ENCODE data around the gene PRLR.
A peak's percentile ranks its signal among the peaks of the same experiment; 100 is the strongest.

PRLR gene

GRCh38 chr5:35152733-35153132 lies 77.6 kb downstream of the PRLR start:
- no peak for DNase-seq
- Histone ChIP-seq H2BK120ac (ENCODE audit: low read depth, low read length) (no peak overlapping the region), H2BK5ac (ENCODE audit: low read depth, low read length, poor library complexity, severe bottlenecking) (no peak overlapping the region), H2BK15ac (ENCODE audit: low read depth, poor library complexity, severe bottlenecking) (no peak overlapping the region), H3K79me1 (replicated peaks; ENCODE audit: low read length, poor library complexity, severe bottlenecking) (no peaks in the 10 kb centered on the region), H3K27ac (ENCODE audit: low read length, poor library complexity, severe bottlenecking) (no peak overlapping the region), H3K14ac (ENCODE audit: low read length in 2 of 2) (no peak overlapping the region), H3K27me3 (ENCODE audit: control insufficient read depth in 1 of 2, insufficient read depth in 1 of 2, low read length in 2 of 2) (no peaks in the 10 kb centered on the region), H3K4ac (ENCODE audit: low read depth in 1 of 2, low read length in 2 of 2) (no peak overlapping the region), H2AFZ (ENCODE audit: low read depth, low read length) (no peak overlapping the region), H3K4me3 (ENCODE audit: insufficient read depth in 1 of 2, low read depth in 1 of 2, low read length in 2 of 2) (no peak overlapping the region), H3K4me1 (ENCODE audit: control insufficient read depth, insufficient read depth, low read depth, low read length) (no peaks in the 10 kb centered on the region), H2AK5ac (ENCODE audit: low read length, severe bottlenecking) (no peak overlapping the region), H3K4me2 (ENCODE audit: low read length, poor library complexity, severe bottlenecking) (no peak overlapping the region), H4K8ac (ENCODE audit: low read length) (no peak overlapping the region), H3K9ac (ENCODE audit: low read length) (no peak overlapping the region), H3K36me3 (ENCODE audit: control insufficient read depth in 1 of 2, insufficient read depth in 2 of 2, low read depth in 1 of 2, low read length in 2 of 2) (no peaks in the 10 kb centered on the region), H4K91ac (ENCODE audit: low read length) (no peak overlapping the region), H3K9me3 (ENCODE audit: control insufficient read depth, low read length) (no peaks in the 10 kb centered on the region), H2BK12ac (ENCODE audit: low read length in 2 of 2) (no peak overlapping the region), H3K23ac (ENCODE audit: low read length in 2 of 2) (no peak overlapping the region), H3K18ac (ENCODE audit: low read depth in 1 of 2, low read length in 2 of 2) (no peak overlapping the region)
- WGBS = 90% methylated on average over 1 of the region's 1 CpG

- peak; percentile 15 for DNase-seq
- no peak overlapping the region for H2BK5ac ChIP-seq (ENCODE audit: low read depth, low read length, poor library complexity, severe bottlenecking)
- H4K91ac ChIP-seq (ENCODE audit: low read length) = no peak overlapping the region
- no peak overlapping the region for H2BK12ac ChIP-seq (ENCODE audit: low read length in 2 of 2)
- no peaks in the 10 kb centered on the region for H3K36me3 ChIP-seq (ENCODE audit: control insufficient read depth in 1 of 2, insufficient read depth in 2 of 2, low read depth in 1 of 2, low read length in 2 of 2)
- no peaks in the 10 kb centered on the region for H3K79me1 ChIP-seq (replicated peaks; ENCODE audit: low read length, poor library complexity, severe bottlenecking)
- no peak overlapping the region for H3K9ac ChIP-seq (ENCODE audit: low read length)
- no peak overlapping the region for H2AK5ac ChIP-seq (ENCODE audit: low read length, severe bottlenecking)
- no peaks in the 10 kb centered on the region for H3K9me3 ChIP-seq (ENCODE audit: control insufficient read depth, low read length)
- H3K27me3 ChIP-seq (ENCODE audit: control insufficient read depth in 1 of 2, insufficient read depth in 1 of 2, low read length in 2 of 2) = no peaks in the 10 kb centered on the region
- WGBS = 91% methylated on average over 1 of the region's 1 CpG
- H3K4me1 ChIP-seq (ENCODE audit: control insufficient read depth, insufficient read depth, low read depth, low read length) = no peaks in the 10 kb centered on the region
- H3K4ac ChIP-seq (ENCODE audit: low read depth in 1 of 2, low read length in 2 of 2) = no peak overlapping the region
- no peak overlapping the region for H3K27ac ChIP-seq (ENCODE audit: low read length, poor library complexity, severe bottlenecking)
- no peak overlapping the region for H2BK120ac ChIP-seq (ENCODE audit: low read depth, low read length)
- no peak overlapping the region for H3K23ac ChIP-seq (ENCODE audit: low read length in 2 of 2)
- no peak overlapping the region for H2AFZ ChIP-seq (ENCODE audit: low read depth, low read length)
- no peak overlapping the region for H2BK15ac ChIP-seq (ENCODE audit: low read depth, poor library complexity, severe bottlenecking)
- no peak overlapping the region for H3K14ac ChIP-seq (ENCODE audit: low read length in 2 of 2)
- no peak overlapping the region for H3K18ac ChIP-seq (ENCODE audit: low read depth in 1 of 2, low read length in 2 of 2)
- no peak overlapping the region for H3K4me2 ChIP-seq (ENCODE audit: low read length, poor library complexity, severe bottlenecking)
- H4K8ac ChIP-seq (ENCODE audit: low read length) = no peak overlapping the region
- no peak overlapping the region for H3K4me3 ChIP-seq (ENCODE audit: insufficient read depth in 1 of 2, low read depth in 1 of 2, low read length in 2 of 2)
These were observed 79.0 kb downstream of the PRLR start for GRCh38 chr5:35151146-35151920.

- H3K23ac ChIP-seq (ENCODE audit: low read length in 2 of 2) = no peak overlapping the region
- no peak overlapping the region for H3K14ac ChIP-seq (ENCODE audit: low read length in 2 of 2)
- WGBS = no CpG with 5 or more reads among the region's 1 CpG
- H3K36me3 ChIP-seq (ENCODE audit: control insufficient read depth in 1 of 2, insufficient read depth in 2 of 2, low read depth in 1 of 2, low read length in 2 of 2) = no peaks in the 10 kb centered on the region
- H3K27ac ChIP-seq (ENCODE audit: low read length, poor library complexity, severe bottlenecking) = no peak overlapping the region
- H2BK15ac ChIP-seq (ENCODE audit: low read depth, poor library complexity, severe bottlenecking) = no peak overlapping the region
- no peak overlapping the region for H2BK5ac ChIP-seq (ENCODE audit: low read depth, low read length, poor library complexity, severe bottlenecking)
- no peak overlapping the region for H2AK5ac ChIP-seq (ENCODE audit: low read length, severe bottlenecking)
- no peak overlapping the region for H4K91ac ChIP-seq (ENCODE audit: low read length)
- no peak for DNase-seq
- H3K4me1 ChIP-seq (ENCODE audit: control insufficient read depth, insufficient read depth, low read depth, low read length) = no peaks in the 10 kb centered on the region
- no peak overlapping the region for H3K4me2 ChIP-seq (ENCODE audit: low read length, poor library complexity, severe bottlenecking)
- no peak overlapping the region for H2BK12ac ChIP-seq (ENCODE audit: low read length in 2 of 2)
- no peak overlapping the region for H2BK120ac ChIP-seq (ENCODE audit: low read depth, low read length)
- H3K9ac ChIP-seq (ENCODE audit: low read length) = no peak overlapping the region
- no peaks in the 10 kb centered on the region for H3K27me3 ChIP-seq (ENCODE audit: control insufficient read depth in 1 of 2, insufficient read depth in 1 of 2, low read length in 2 of 2)
- no peak overlapping the region for H3K18ac ChIP-seq (ENCODE audit: low read depth in 1 of 2, low read length in 2 of 2)
- no peaks in the 10 kb centered on the region for H3K9me3 ChIP-seq (ENCODE audit: control insufficient read depth, low read length)
- H2AFZ ChIP-seq (ENCODE audit: low read depth, low read length) = no peak overlapping the region
- no peak overlapping the region for H4K8ac ChIP-seq (ENCODE audit: low read length)
- no peaks in the 10 kb centered on the region for H3K79me1 ChIP-seq (replicated peaks; ENCODE audit: low read length, poor library complexity, severe bottlenecking)
- H3K4ac ChIP-seq (ENCODE audit: low read depth in 1 of 2, low read length in 2 of 2) = no peak overlapping the region
- no peak overlapping the region for H3K4me3 ChIP-seq (ENCODE audit: insufficient read depth in 1 of 2, low read depth in 1 of 2, low read length in 2 of 2)
These were observed 81.2 kb downstream of the PRLR start for GRCh38 chr5:35149041-35149440.

GRCh38 chr5:35146406-35146805 lies 83.9 kb downstream of the PRLR start:
- Histone ChIP-seq H3K14ac (ENCODE audit: low read length in 2 of 2) (no peak overlapping the region), H3K79me1 (replicated peaks; ENCODE audit: low read length, poor library complexity, severe bottlenecking) (no peaks in the 10 kb centered on the region), H2BK12ac (ENCODE audit: low read length in 2 of 2) (no peak overlapping the region), H3K18ac (ENCODE audit: low read depth in 1 of 2, low read length in 2 of 2) (no peak overlapping the region), H2BK5ac (ENCODE audit: low read depth, low read length, poor library complexity, severe bottlenecking) (no peak overlapping the region), H3K23ac (ENCODE audit: low read length in 2 of 2) (no peak overlapping the region), H3K27me3 (ENCODE audit: control insufficient read depth in 1 of 2, insufficient read depth in 1 of 2, low read length in 2 of 2) (no peaks in the 10 kb centered on the region), H2AFZ (ENCODE audit: low read depth, low read length) (no peak overlapping the region), H3K9ac (ENCODE audit: low read length) (no peak overlapping the region), H4K8ac (ENCODE audit: low read length) (no peak overlapping the region), H3K36me3 (ENCODE audit: control insufficient read depth in 1 of 2, insufficient read depth in 2 of 2, low read depth in 1 of 2, low read length in 2 of 2) (no peaks in the 10 kb centered on the region), H3K4me1 (ENCODE audit: control insufficient read depth, insufficient read depth, low read depth, low read length) (no peaks in the 10 kb centered on the region), H3K4me2 (ENCODE audit: low read length, poor library complexity, severe bottlenecking) (no peak overlapping the region), H2BK15ac (ENCODE audit: low read depth, poor library complexity, severe bottlenecking) (no peak overlapping the region), H3K4ac (ENCODE audit: low read depth in 1 of 2, low read length in 2 of 2) (no peak overlapping the region), H2AK5ac (ENCODE audit: low read length, severe bottlenecking) (no peak overlapping the region), H3K27ac (ENCODE audit: low read length, poor library complexity, severe bottlenecking) (no peak overlapping the region), H4K91ac (ENCODE audit: low read length) (no peak overlapping the region), H3K4me3 (ENCODE audit: insufficient read depth in 1 of 2, low read depth in 1 of 2, low read length in 2 of 2) (no peak overlapping the region), H2BK120ac (ENCODE audit: low read depth, low read length) (no peak overlapping the region), H3K9me3 (ENCODE audit: control insufficient read depth, low read length) (no peaks in the 10 kb centered on the region)
- WGBS = 73% methylated on average over 3 of the region's 3 CpGs
- no peak for DNase-seq

Data from mesenchymal stem cell (in vitro differentiated cells and primary cell).